ENCODE data around the gene HBD.

The HBD gene

DNA sequence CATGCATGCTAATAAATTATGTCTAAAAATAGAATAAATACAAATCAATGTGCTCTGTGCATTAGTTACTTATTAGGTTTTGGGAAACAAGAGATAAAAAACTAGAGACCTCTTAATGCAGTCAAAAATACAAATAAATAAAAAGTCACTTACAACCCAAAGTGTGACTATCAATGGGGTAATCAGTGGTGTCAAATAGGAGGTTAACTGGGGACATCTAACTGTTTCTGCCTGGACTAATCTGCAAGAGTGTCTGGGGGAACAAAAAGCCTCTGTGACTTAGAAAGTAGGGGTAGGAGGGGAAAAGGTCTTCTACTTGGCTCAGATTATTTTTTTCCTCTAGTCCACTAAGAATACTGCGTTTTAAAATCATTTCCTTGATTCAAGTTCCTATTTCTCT is 6.6 kb downstream of the HBD start:
- TF ChIP-seq, protein P1, sequence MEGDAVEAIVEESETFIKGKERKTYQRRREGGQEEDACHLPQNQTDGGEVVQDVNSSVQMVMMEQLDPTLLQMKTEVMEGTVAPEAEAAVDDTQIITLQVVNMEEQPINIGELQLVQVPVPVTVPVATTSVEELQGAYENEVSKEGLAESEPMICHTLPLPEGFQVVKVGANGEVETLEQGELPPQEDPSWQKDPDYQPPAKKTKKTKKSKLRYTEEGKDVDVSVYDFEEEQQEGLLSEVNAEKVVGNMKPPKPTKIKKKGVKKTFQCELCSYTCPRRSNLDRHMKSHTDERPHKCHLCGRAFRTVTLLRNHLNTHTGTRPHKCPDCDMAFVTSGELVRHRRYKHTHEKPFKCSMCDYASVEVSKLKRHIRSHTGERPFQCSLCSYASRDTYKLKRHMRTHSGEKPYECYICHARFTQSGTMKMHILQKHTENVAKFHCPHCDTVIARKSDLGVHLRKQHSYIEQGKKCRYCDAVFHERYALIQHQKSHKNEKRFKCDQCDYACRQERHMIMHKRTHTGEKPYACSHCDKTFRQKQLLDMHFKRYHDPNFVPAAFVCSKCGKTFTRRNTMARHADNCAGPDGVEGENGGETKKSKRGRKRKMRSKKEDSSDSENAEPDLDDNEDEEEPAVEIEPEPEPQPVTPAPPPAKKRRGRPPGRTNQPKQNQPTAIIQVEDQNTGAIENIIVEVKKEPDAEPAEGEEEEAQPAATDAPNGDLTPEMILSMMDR (IDR thresholded peaks at IDR 0.05; ENCODE audit: low read depth, low read length, missing control alignments), result no peak
- no peak for DNase-seq (ENCODE audit: extremely low read depth, low read depth)
- H3K4me3 ChIP-seq (replicated peaks; ENCODE audit: low read depth, low read length), result no peak overlapping the region

DNA sequence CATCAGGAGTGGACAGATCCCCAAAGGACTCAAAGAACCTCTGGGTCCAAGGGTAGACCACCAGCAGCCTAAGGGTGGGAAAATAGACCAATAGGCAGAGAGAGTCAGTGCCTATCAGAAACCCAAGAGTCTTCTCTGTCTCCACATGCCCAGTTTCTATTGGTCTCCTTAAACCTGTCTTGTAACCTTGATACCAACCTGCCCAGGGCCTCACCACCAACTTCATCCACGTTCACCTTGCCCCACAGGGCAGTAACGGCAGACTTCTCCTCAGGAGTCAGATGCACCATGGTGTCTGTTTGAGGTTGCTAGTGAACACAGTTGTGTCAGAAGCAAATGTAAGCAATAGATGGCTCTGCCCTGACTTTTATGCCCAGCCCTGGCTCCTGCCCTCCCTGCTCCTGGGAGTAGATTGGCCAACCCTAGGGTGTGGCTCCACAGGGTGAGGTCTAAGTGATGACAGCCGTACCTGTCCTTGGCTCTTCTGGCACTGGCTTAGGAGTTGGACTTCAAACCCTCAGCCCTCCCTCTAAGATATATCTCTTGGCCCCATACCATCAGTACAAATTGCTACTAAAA is 7.5 kb downstream of the HBD start, which contains the start of gene HBB:
TSS of gene HBB (minus strand) at position 340 of the 579 bp plus-strand sequence. CDS start at position 290, 50 bp downstream.
- TF ChIP-seq, protein P1 (IDR thresholded peaks at IDR 0.05; ENCODE audit: low read depth, low read length, missing control alignments), result no peak
- no peak within 1 kb of the TSS for H3K4me3 ChIP-seq (replicated peaks; ENCODE audit: low read depth, low read length)
- no peak for DNase-seq (ENCODE audit: extremely low read depth, low read depth)

DNA sequence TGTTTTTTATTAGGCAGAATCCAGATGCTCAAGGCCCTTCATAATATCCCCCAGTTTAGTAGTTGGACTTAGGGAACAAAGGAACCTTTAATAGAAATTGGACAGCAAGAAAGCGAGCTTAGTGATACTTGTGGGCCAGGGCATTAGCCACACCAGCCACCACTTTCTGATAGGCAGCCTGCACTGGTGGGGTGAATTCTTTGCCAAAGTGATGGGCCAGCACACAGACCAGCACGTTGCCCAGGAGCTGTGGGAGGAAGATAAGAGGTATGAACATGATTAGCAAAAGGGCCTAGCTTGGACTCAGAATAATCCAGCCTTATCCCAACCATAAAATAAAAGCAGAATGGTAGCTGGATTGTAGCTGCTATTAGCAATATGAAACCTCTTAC is 8.8 kb downstream of the HBD start:
- no peak overlapping the region for H3K4me3 ChIP-seq (replicated peaks; ENCODE audit: low read depth, low read length)
- TF ChIP-seq, protein P1 (IDR thresholded peaks at IDR 0.05; ENCODE audit: low read depth, low read length, missing control alignments), result no peak
- no peak for DNase-seq (ENCODE audit: extremely low read depth, low read depth)

DNA sequence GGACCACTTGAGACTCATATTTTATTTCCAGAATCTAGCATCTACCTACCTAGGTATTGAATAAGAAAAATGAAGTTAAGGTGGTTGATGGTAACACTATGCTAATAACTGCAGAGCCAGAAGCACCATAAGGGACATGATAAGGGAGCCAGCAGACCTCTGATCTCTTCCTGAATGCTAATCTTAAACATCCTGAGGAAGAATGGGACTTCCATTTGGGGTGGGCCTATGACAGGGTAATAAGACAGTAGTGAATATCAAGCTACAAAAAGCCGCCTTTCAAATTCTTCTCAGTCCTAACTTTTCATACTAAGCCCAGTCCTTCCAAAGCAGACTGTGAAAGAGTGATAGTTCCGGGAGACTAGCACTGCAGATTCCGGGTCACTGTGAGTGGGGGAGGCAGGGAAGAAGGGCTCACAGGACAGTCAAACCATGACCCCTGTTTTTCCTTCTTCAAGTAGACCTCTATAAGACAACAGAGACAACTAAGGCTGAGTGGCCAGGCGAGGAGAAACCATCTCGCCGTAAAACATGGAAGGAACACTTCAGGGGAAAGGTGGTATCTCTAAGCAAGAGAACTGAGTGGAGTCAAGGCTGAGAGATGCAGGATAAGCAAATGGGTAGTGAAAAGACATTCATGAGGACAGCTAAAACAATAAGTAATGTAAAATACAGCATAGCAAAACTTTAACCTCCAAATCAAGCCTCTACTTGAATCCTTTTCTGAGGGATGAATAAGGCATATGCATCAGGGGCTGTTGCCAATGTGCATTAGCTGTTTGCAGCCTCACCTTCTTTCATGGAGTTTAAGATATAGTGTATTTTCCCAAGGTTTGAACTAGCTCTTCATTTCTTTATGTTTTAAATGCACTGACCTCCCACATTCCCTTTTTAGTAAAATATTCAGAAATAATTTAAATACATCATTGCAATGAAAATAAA is 9.5 kb downstream of the HBD start:
- no peak for DNase-seq (ENCODE audit: extremely low read depth, low read depth)
- TF ChIP-seq, protein P1 (IDR thresholded peaks at IDR 0.05; ENCODE audit: low read depth, low read length, missing control alignments), result no peak
- H3K4me3 ChIP-seq (replicated peaks; ENCODE audit: low read depth, low read length), result no peak overlapping the region

DNA sequence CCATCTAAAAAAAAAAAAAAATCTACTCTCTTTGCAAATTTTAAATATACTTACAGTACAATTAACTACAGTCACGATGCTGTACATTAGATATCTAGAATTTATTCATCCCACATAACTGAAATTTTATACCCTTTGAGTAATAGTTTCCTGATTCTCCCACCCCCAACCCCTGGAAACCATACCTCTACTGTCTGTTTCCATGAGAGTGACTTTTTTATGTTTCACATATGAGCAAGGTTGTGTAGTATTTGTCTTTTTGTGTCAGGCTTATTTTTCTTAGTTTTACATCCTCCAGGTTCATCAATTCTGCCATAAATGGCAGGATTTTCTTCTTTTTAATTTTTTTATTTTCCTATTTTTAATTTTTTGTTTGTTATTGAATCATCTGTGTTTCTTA is 10.6 kb downstream of the HBD start:
- H3K4me3 ChIP-seq (replicated peaks; ENCODE audit: low read depth, low read length), result no peak overlapping the region
- no peak for DNase-seq (ENCODE audit: extremely low read depth, low read depth)
- TF ChIP-seq, protein P1 (IDR thresholded peaks at IDR 0.05; ENCODE audit: low read depth, low read length, missing control alignments), result no peak

DNA sequence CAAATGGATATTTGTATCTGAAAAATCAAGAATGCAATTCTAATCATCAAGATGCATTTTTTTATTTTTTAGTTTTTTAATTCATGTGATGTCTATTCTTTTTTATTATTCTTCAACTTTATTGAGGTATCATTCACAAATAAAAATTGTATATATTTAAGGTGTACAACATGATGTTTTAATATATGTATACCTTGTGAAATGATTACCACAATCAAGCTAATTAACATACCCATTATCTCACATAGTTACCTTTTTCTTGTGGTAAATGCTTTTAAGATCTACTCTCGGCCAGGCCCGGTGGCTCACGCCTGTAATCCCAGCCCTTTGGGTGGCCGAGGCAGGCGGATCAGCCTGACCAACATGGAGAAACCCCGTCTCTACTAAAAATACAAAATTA is 11.1 kb downstream of the HBD start:
- TF ChIP-seq, protein P1 (IDR thresholded peaks at IDR 0.05; ENCODE audit: low read depth, low read length, missing control alignments), result no peak
- DNase-seq (ENCODE audit: extremely low read depth, low read depth), result no peak
- H3K4me3 ChIP-seq (replicated peaks; ENCODE audit: low read depth, low read length), result no peak overlapping the region
